Left lobe of liver (tissue), 2 donors: ENCODE measurements around the gene C1orf174. TPM values are rescaled to one million over a fixed set of nuclear protein-coding genes. Genes with fewer than 3 reads are reported as not detected.
A peak's percentile ranks its signal among the peaks of the same experiment; 100 is the strongest.

Experiments used
- ATAC-seq: fragments of 200-7000 bp; cut with Tn5 transposase; one replicate; pipeline ENCODE4 v1.9.1; 2020; ENCODE audit warnings: mild to moderate bottlenecking, moderate library complexity
- DNase-seq: peaks from one replicate; pipeline ENCODE4 v3.0.0-alpha.2; 2020; ENCODE audit warnings: low spot score
- total RNA-seq: library from RNA; stranded (reverse); gene quantifications from one replicate; pipeline ENCODE4 v1.2.1, GENCODE V29; 2021
- donor health status: DM: no; HTN: no; CAD: no; lungs with moderate emphysema.
- donor health status: DM: no; HTN: yes; CAD: no.

The C1orf174 gene
- 11.0 TPM for total RNA-seq

DNA sequence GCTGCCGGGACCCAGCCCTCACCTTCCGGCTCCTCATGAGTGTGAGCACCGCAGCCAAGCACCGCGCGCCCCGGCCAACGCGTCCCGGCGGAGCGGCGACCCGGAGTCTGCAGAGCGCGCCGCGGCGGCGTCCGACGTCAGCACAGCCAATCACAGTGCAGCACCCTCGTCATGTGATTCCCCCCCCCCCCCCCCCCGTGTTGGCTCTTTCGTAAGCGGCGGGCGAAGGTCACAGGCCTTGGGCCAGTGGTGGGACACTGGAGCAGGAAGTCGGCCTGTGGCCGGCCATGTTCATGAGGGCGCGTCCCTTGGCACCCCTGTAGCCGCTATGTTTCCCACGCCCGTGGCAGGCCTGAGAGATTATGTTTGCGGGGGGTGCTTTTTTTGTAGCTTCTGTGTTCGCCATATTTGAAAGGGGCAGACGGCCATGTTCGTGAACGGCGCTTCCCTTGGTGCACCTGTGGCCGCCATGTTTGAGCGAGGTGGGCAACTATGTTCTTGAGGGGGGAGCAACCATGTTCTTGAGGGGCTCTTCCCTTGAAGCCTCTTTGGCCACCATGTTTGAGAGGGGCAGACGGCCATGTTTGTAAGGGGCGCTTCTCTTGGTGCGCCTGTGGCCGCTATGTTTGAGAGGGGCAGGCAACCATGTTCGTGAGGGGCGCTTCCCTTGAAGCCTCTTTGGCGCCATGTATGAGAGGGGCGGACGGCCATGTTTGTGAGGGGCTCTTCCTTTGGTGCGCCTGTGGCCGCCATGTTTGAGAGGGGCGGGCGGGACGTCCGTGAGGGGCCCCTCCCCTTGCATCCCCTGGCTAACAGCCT lies at the start of gene C1orf174:
TSS of gene C1orf174 (minus strand) at position 123 of the 819 bp plus-strand sequence. CDS start at position 37, 86 bp downstream.
- ATAC-seq: peak; percentile 83
- DNase-seq: peak; percentile 93

DNA sequence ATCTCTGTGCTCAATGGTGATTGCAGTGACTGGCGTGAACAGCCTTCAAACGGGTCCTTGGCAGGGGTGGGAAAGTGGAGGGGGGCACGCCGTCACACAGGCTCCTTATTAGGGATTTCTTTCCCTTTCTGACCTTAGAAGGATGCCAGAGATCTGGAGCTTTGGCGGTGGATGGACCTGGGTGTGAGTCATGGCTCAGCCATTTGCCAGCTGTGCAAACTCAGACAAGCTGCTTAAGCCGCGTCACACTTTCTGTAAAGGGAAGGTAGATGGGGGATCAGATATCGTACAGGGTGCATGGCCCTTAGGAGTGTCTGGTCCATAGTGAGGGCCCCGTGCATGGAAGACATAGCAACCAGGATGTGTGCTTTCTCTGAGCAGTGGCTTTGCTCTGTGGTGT lies 48.3 kb upstream of the C1orf174 start:
- DNase-seq (no peak), ATAC-seq (no peak)

DNA sequence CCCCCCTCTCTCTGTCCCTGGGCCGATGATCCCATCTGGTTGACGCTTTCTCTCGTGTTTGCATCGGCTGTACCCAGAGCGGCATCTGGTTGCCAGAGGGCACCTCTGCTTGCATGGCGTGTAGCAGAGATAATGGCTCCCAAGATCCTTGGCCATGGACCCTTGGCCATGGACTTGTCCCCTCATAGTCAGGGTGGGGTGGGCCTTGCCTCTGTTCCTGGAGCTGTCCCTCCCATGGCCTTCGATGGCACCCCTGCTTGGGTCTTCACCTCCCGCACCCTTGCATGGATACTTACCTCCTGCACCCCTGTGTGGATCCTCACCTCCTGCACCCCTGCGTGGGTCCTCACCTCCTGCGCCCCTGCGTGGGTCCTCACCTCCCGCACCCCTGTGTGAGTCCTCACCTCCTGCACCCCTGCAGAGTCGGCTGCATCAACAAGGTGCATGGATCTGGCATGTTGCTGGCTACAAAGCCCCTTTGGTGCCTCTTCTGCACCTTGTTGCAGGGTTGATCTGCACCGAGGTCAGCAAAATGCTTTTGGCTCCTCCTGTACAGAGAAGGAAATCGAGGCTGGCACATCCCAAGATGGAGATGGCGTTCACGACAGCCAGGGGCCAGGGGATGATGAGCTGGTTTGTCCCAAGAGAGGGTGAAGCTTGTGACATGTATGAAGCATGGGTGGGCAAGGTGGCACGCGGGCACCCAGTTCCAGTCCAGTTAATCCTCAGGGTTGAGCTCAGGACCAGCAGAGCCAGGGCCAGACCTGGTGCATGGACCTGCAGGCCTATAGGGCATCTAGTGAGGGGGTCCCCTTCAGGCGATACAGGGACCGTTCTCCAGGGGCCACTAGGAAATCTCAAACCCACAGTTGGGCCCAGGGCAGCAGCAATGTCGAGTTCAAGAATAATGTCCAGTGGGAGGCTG lies 46.1 kb upstream of the C1orf174 start:
- DNase-seq: no peak
- ATAC-seq: no peak

DNA sequence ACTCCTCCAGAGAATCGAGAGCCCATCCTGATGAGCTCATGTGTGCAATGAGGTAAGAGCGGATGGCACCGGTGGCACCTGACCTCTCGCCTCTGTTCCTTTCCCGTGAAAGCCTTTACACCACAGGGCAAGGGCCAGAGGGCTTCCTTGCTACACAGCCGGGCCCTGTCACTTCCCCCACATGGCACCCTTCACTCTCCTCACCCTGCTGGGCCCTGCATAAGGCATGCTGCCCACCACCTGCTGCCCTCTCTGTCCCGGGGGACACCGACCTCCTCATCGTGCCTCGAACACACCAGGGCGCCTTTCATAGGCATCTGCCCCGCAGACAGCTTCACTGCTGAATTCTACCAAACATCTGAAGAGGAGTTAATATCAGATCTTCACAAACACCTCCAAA lies 45.1 kb upstream of the C1orf174 start:
- no peak for ATAC-seq
- DNase-seq: no peak

DNA sequence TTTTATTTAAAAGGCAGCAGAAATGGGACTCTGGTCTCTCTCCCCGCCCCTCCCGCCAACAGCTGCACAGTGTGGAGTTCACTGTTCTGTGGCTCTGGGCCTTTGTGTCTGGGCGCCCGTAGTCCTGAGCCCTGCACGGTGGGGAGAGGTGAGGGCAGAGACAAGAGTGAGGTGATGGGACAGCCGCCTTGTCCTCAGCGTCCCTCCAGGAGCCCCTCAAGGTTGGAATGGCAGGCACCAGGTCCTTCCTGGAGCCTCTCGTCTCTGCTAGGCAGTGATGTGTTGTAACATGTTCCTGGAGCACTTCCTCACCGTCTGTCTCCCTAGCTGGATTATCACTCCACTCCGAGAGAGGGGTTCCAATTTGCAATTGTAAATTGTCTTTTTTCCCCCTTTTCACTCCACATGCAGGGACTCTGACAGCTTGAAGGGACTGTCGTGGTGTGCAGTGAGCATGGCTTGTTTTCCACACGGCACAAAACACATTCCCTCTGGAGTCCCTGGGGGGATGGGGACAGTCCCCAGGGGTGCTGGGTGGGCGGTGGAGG lies 44.6 kb upstream of the C1orf174 start:
- DNase-seq (no peak), ATAC-seq (no peak)

DNA sequence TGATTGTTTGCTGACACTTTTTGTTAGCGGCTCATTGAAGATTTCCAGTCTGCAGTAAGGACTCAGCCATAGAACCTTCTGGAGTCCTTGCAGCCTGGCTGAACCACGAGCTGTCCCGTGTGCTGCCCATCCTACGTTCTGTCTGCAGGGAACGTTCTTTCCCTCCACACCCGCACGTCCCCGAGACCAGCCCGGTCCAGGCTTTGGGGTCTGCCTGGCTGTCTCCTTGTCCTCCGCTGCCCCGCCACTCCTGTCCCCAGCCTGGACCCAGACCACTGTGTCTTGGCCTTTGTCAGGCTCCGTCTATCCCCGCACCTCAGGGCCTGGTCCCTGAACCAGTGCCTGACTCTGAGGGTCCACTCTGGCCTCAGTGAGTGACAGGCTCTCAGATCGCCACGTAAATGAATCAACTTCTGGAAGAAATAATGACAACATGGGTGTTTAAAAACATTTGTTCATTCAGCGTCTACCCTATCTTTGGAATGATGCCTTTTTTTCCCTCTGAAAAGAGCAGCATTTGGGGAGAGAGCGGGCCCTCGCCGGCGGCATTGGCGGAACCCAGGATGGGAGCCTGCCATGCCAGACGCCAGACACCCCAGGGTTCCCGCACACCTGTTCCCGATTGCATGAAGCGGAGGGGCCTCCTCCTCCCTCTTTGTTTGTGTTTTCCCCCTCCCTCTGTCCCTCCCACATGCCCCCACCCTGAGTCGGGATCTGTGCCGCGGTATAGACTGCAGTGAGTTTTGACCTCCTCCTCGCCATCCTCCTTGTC lies 43.9 kb upstream of the C1orf174 start:
- no peak for DNase-seq

DNA sequence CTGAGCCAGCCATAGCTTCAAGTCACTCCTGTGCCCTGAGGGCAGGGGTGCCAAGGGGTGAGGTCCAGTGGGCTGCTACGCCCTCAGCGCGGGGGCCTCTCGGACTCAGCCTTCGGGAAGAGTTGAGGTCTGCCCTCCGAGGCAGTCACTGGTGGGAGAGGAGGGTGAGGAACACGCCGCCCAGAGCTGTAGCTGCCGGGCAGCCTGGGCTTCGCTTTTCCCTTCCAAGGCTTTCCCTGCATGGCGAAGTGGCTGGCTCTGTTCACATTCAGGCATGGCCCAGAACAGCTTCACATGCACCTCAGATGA lies 43.0 kb upstream of the C1orf174 start:
- DNase-seq (no peak), ATAC-seq (no peak)

More for the DNA sequence above, 43.9 kb upstream of the C1orf174 start:
- ATAC-seq: no peak

DNA sequence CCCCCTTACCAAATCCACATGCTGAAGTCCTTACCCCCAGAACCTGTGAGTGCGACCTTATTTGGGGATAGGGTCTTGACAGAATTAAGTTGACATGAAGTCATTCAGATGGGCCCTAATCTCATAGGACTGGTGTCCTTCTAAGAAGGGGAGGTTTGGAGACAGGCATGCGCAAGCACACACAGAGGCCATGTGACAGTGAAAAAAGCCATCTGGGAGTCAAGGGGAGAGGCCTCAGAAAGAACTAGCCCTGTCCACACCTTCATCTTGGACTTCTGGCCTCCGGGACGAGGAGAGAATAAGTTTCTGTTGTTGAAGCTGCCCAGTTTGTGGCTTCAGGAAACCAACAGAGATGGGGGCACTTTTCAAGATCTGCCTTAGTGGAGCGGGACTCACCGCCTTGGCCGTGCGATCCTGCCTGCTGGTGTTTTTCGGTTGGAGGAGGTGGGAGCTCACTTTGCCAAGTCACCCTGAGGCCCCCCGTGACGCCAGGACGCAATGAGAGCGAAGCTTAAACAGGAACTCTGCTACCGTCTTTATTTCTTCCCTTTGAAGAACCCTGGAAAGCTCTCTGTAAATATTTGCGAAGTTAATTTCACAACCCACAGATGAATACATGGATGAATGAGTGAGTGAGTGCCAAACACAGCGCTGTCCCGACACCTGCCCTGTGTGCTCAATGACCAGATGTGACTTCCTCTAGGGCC lies 42.5 kb upstream of the C1orf174 start:
- ATAC-seq: peak; percentile 58
- DNase-seq: no peak

DNA sequence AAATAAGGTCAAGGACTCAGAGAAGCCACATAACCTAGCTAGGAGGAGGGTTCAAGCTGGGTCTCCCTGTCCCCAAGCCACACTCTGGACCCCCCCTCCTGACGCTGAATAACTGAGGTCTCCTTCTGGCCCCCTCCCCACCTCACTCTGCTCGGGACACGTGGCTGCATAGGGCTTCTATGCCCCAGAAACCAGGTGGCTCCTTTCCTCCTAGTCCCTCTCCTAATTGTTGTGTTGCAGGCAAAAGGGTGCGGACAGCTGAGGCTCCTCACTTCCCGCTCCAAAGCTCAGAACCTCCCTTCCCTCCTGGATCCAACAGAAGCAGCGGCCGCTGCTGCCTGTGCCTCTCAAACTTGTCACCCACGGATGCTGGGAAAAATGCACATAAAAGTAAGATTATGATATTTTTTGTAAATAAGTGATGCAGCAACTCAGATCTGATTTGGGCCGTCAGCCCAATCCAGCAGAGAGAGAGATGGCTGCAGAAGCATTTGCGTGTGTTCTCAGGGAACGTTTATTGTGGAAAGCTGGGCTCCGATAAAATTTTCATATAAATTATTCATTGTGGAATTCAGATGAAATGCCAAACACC lies 40.8 kb upstream of the C1orf174 start:
- no peak for ATAC-seq
- no peak for DNase-seq

DNA sequence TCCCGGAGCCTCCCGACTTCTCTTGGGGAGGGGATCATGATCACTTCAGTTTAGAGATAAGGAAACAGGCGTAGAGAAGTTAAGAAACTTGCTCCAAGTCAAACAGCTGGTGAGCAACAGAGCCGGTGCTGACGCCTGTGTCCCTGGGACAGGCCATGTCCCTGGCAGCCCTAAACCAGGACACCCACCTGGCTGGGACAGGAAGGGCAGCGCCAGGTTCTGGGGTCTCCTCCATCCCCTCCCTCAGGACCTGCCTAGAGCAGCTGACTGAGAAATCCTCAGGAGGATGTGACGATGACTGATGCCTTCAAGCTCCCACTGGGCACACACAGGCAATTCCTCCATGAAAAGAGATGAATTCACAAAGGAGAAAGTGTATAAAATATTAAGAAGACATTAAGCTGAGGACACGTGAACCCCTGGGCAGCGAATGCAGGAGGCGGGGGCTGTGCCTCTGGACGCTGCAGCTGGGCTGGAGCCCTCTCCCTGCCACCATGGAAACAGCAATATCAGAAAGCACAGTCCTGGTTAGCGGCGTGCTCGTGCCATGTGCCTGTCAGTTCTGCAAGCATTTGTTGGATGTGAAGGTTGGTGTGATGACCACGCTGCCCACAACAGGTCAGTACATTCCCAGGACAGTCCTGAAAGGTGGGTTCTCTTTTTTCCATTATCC lies 40.1 kb upstream of the C1orf174 start:
- DNase-seq: no peak
- ATAC-seq: no peak

DNA sequence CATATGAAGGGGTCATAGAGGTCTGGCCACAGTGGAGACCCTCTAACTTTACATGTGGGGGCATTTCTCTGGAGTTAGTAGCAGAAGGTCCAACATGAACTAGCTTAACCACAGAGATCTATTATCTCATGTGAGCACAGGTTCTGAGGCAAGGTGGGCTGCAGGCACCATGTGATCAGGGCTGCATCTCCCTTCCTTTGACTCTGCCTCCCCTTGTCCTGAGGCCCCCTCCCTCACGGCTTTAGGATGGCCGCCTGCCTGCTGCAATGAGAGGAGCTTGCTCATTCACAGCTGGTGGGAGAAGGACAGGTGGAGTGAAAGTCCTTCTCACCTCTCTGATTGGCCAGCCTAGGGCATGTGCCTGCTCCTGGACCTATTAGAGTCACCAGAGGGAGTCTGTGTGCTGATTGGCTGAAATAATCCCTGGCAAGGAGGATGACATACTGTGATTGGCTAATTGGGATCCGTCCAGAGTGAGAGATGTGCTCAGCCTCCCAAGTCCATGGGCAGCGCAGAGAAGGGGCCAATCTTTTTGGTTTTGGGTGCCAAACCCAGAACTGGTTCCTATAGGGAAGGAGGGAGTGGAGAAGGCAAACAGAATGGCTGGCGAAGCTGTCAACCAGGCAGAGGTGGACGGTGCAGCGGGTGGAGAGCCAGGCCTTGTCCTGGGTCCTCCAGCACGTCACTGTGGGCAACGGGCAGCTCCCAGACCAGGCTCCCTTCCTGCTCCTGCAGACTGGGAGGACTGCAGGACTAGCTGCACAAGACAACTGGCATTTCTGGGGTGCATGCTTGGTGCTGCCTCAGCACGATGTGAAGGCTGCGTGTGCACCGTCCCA lies 39.4 kb upstream of the C1orf174 start:
- ATAC-seq (no peak), DNase-seq (no peak)

DNA sequence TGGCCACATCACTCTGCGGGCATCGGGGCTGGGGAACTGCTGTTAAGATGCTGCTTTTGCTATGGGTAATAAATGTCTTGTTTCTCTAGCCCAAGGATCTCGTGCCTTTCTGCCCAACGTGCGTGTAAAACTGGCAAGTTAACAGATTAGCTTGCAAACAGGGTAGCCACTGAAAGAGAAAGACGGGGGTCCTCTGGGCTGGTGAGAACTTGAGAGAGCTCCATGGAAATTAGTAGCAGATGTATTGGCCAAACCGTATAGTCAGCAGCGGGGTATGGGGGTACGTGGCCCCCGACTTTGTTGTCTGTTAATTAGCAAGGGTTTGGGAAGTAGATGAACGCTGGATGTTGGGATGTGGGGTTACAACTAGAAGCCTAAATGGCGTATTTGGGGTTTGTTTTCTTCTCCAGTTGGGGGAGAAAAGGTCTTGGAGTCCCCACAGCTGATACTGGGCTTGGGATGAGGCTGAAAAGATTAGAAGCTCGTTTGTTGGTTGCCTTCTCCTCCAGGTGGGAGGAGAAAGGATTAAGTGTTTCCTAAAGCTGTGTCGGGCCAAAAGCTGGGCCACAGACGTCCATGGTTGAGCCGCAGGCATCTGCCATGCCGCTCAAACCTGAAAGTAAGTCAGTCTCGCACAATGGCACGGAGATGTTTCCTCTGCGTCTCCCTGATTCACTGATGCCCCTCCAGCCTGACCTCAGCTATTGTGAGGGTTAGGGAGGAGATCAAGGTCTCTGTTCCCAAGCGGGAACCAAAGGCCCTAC lies 32.3 kb upstream of the C1orf174 start:
- DNase-seq: no peak
- no peak for ATAC-seq

DNA sequence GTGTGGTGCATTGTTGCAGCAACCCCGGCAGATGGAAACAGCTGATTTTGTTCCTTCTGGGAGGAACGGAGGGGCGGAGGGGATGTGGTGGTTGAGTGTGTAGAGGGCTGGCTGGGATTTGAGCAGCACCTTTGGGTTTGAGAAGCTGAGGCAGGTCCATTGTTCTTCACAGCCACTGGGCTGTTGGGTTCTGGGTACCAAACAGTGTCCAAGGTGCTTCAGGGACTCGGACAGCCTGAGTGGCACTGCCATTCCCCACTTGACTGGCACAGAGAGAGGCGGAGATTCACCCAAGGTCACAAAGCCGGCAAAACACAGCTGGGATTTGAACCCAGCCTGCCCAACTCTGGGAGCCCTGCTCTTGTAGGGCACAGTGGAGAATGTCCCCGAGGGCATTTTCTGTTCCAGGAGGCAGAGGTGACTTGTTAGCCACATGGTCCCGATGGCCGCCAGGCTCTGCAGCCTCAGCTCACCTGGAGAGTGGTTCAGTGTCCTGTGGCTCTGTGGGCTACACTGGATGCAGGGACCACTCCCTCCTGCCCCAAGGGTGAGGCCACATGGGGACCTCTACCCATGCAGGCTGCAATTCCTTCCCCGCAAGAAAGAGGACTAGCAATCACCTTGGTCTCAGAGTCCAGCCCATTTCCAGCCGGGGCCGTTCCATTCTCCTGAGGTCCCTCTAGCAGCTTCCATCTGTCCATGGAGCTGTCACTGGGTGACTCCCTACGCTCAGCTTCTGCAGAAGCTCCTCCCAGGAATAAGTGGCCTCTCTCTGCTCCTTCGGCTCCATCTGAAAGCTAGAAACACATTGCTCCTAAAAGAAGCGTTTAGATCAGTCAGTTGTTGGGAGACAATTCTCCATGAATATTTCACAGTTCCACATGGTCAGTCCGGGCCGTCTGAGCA lies 31.2 kb upstream of the C1orf174 start:
- no peak for DNase-seq
- ATAC-seq: no peak

DNA sequence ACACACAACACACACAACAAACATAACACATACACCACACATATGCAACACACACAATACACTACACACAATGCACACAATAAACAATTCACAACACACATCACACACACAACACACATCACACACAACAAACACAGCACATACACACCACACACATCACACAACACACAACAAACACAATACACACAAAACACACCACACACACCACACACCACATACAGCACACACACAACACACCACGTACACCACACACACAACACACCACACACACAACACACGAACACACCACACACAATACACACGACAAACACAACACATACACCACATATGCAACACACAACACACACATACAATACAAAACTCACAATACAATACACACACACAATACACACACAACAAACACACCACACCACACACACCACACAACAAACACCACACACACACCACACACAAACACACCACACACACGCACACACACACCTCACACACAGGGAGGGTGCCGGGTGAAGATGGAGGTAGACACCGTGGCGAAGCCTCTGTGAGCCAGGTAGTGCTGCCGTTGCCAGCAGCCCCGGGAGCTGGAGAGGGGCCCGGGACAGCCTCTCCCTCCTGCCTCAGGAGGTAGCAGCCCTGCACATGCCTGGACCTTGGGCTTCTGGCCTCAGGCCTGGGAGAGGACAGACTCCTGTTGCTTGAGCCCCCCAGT lies 30.4 kb upstream of the C1orf174 start:
- ATAC-seq: no peak
- no peak for DNase-seq

DNA sequence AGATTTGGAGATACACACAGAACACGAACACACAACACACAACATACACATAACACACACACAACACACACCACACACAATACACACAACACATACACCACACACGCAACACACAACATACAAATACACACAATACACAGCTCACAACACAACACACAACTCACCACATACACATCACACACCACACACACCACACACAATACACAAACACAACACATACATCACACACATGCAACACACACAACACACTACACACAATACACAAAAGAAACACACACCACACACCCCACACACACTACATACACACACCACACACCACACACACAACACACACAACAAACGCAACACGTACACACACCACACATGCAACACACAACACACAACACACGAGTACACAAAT lies 29.1 kb upstream of the C1orf174 start:
- DNase-seq (no peak), ATAC-seq (no peak)

DNA sequence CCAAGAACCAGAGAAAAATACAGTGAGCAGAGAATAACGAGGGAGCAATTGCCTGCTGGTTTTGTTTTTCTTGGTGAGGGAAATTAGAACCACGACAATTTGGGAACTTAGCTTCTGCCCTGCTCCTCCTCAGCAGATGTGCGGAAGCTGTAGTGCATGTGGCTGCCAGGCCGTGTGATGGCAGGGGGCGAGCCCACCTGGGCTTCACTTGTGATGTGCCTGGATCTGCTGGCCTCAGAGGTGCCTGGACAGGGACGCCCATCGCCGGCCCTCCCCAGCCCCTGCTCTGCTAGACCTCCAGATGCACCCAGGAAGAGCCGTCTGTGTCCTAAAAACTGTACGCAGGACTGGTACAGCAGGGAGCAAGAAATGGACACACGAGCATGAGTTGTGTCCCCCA lies 28.5 kb upstream of the C1orf174 start:
- ATAC-seq (no peak), DNase-seq (no peak)
